ENCODE measurements around the gene CLASP2.

GRCh38 chr3:33474896-33475295, 243.2 kb downstream of the CLASP2 start:
- TF ChIP-seq POLR2A (IDR thresholded peaks at IDR 0.05; ENCODE audit: low read length): no peak
- no peak for TF ChIP-seq GATA1 (IDR thresholded peaks at IDR 0.05; ENCODE audit: low read depth, low read length)

Data from erythroblast (primary cell).